ENCODE results near the gene MEIS3. TPM values are rescaled to one million over a fixed set of nuclear protein-coding genes. Genes with fewer than 3 reads are reported as not detected.

Gene MEIS3
- total RNA-seq, 1 experiment from 2014 or later = 1.3 TPM

GRCh38 chr19:47444388-47444821, 25.1 kb upstream of the MEIS3 start:
- DNase-seq = no peak
- H3K9me3 ChIP-seq (ENCODE audit: low read length) = no peaks in the 10 kb centered on the region
- no peaks in the 10 kb centered on the region for H3F3A ChIP-seq (ENCODE audit: low read length, unreplicated experiment)
- H3K9me2 ChIP-seq (replicated peaks; ENCODE audit: low read length) = no peaks in the 10 kb centered on the region
- TF ChIP-seq EZH2phosphoT487 (IDR thresholded peaks at IDR 0.05; ENCODE audit: borderline replicate concordance, low read length) (no peak), EZH2 (IDR thresholded peaks at IDR 0.05; ENCODE audit: low read length, unreplicated experiment) (no peak), CTCF (conservative IDR thresholded peaks at IDR 0.05; ENCODE audit: low read depth, low read length) (no peak)
- H3K27ac ChIP-seq (ENCODE audit: low read length) = no peak overlapping the region
- no peaks in the 10 kb centered on the region for H3K79me2 ChIP-seq (ENCODE audit: low read length)
- no peak overlapping the region for H3K9ac ChIP-seq (ENCODE audit: low read length)
- no peaks in the 10 kb centered on the region for H4K20me1 ChIP-seq (ENCODE audit: low read length)
- H3K4me1 ChIP-seq (ENCODE audit: insufficient read depth, low read length) = no peaks in the 10 kb centered on the region
- no peak overlapping the region for H2AFZ ChIP-seq (ENCODE audit: low read length)
- no peak for ATAC-seq
- ChIA-PET CTCF (no interaction called here), POLR2A (ENCODE audit: unreplicated experiment) (interaction anchor here (0.6 kb wide), 1 partner anchor 217 kb away, joined by 4 read pairs; no protein-coding TSS in a partner anchor)
- no peak overlapping the region for H3K4me2 ChIP-seq (ENCODE audit: low read length)
- peaks cover 19% of the 10 kb centered on the region for H3K27me3 ChIP-seq (ENCODE audit: low read length)
- no peak overlapping the region for H3K4me3 ChIP-seq (ENCODE audit: low read length)
- H3K36me3 ChIP-seq (ENCODE audit: low read depth, low read length) = no peaks in the 10 kb centered on the region
- intact Hi-C loops (cut with micrococcal nuclease) = no loop called here
- BruUV-seq (replicated peaks) = no TSS peak

- H4K20me1 ChIP-seq (ENCODE audit: low read length) = no peaks in the 10 kb centered on the region
- ATAC-seq (no peak), DNase-seq (no peak)
- no peak overlapping the region for H3K9ac ChIP-seq (ENCODE audit: low read length)
- intact Hi-C loops (cut with micrococcal nuclease) = no loop called here
- no peaks in the 10 kb centered on the region for H3F3A ChIP-seq (ENCODE audit: low read length, unreplicated experiment)
- H3K9me2 ChIP-seq (replicated peaks; ENCODE audit: low read length) = no peaks in the 10 kb centered on the region
- TF ChIP-seq CTCF (conservative IDR thresholded peaks at IDR 0.05; ENCODE audit: low read depth, low read length) (no peak), EZH2 (IDR thresholded peaks at IDR 0.05; ENCODE audit: low read length, unreplicated experiment) (no peak), EZH2phosphoT487 (IDR thresholded peaks at IDR 0.05; ENCODE audit: borderline replicate concordance, low read length) (no peak)
- H3K27me3 ChIP-seq (ENCODE audit: low read length) = peaks cover 19% of the 10 kb centered on the region
- POLR2A ChIA-PET (ENCODE audit: unreplicated experiment) = no interaction called here
- no peaks in the 10 kb centered on the region for H3K4me1 ChIP-seq (ENCODE audit: insufficient read depth, low read length)
- H3K9me3 ChIP-seq (ENCODE audit: low read length) = no peaks in the 10 kb centered on the region
- no peak overlapping the region for H3K4me3 ChIP-seq (ENCODE audit: low read length)
- CTCF ChIA-PET = no interaction called here
- H3K36me3 ChIP-seq (ENCODE audit: low read depth, low read length) = no peaks in the 10 kb centered on the region
- no peak overlapping the region for H3K27ac ChIP-seq (ENCODE audit: low read length)
- no TSS peak for BruUV-seq (replicated peaks)
- no peaks in the 10 kb centered on the region for H3K79me2 ChIP-seq (ENCODE audit: low read length)
- H3K4me2 ChIP-seq (ENCODE audit: low read length) = no peak overlapping the region
- no peak overlapping the region for H2AFZ ChIP-seq (ENCODE audit: low read length)
Measured at GRCh38 chr19:47443331-47443730, 24.0 kb upstream of the MEIS3 start.

- Histone ChIP-seq H3F3A (ENCODE audit: low read length, unreplicated experiment) (no peaks in the 10 kb centered on the region), H3K79me2 (ENCODE audit: low read length) (no peaks in the 10 kb centered on the region), H3K9ac (ENCODE audit: low read length) (no peak overlapping the region), H3K4me1 (ENCODE audit: insufficient read depth, low read length) (no peaks in the 10 kb centered on the region), H3K27me3 (ENCODE audit: low read length) (peaks cover 9% of the 10 kb centered on the region), H3K9me3 (ENCODE audit: low read length) (no peaks in the 10 kb centered on the region), H2AFZ (ENCODE audit: low read length) (no peak overlapping the region), H3K36me3 (ENCODE audit: low read depth, low read length) (no peaks in the 10 kb centered on the region), H3K9me2 (replicated peaks; ENCODE audit: low read length) (no peaks in the 10 kb centered on the region), H3K27ac (ENCODE audit: low read length) (no peak overlapping the region), H3K4me2 (ENCODE audit: low read length) (no peak overlapping the region), H4K20me1 (ENCODE audit: low read length) (no peaks in the 10 kb centered on the region), H3K4me3 (ENCODE audit: low read length) (no peak overlapping the region)
- DNase-seq (peak; percentile 37), ATAC-seq (no peak)
- ChIA-PET POLR2A (ENCODE audit: unreplicated experiment) (no interaction called here), CTCF (no interaction called here)
- intact Hi-C loops (cut with micrococcal nuclease) = loop anchor here (5.0 to 10.0 kb wide), 2 partner anchors 76 to 158 kb away; partner anchors contain the start of gene NAPA
- no TSS peak for BruUV-seq (replicated peaks)
- TF ChIP-seq EZH2phosphoT487 (IDR thresholded peaks at IDR 0.05; ENCODE audit: borderline replicate concordance, low read length) (no peak), CTCF (conservative IDR thresholded peaks at IDR 0.05; ENCODE audit: low read depth, low read length) (no peak), EZH2 (IDR thresholded peaks at IDR 0.05; ENCODE audit: low read length, unreplicated experiment) (no peak)
Measured at GRCh38 chr19:47438793-47439220, 19.5 kb upstream of the MEIS3 start.

Data from PC-3 (cell line).